ENCODE results near the gene GGA2.
A peak's percentile ranks its signal among the peaks of the same experiment; 100 is the strongest.

GGA2 gene

GRCh38 chr16:23521965-23522364 lies 11.7 kb upstream of the GGA2 start (continued):
- TF ChIP-seq, protein P1, sequence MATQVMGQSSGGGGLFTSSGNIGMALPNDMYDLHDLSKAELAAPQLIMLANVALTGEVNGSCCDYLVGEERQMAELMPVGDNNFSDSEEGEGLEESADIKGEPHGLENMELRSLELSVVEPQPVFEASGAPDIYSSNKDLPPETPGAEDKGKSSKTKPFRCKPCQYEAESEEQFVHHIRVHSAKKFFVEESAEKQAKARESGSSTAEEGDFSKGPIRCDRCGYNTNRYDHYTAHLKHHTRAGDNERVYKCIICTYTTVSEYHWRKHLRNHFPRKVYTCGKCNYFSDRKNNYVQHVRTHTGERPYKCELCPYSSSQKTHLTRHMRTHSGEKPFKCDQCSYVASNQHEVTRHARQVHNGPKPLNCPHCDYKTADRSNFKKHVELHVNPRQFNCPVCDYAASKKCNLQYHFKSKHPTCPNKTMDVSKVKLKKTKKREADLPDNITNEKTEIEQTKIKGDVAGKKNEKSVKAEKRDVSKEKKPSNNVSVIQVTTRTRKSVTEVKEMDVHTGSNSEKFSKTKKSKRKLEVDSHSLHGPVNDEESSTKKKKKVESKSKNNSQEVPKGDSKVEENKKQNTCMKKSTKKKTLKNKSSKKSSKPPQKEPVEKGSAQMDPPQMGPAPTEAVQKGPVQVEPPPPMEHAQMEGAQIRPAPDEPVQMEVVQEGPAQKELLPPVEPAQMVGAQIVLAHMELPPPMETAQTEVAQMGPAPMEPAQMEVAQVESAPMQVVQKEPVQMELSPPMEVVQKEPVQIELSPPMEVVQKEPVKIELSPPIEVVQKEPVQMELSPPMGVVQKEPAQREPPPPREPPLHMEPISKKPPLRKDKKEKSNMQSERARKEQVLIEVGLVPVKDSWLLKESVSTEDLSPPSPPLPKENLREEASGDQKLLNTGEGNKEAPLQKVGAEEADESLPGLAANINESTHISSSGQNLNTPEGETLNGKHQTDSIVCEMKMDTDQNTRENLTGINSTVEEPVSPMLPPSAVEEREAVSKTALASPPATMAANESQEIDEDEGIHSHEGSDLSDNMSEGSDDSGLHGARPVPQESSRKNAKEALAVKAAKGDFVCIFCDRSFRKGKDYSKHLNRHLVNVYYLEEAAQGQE (tag by site-specific recombination; IDR thresholded peaks at IDR 0.05), result no peak
- TF ChIP-seq, protein P2, sequence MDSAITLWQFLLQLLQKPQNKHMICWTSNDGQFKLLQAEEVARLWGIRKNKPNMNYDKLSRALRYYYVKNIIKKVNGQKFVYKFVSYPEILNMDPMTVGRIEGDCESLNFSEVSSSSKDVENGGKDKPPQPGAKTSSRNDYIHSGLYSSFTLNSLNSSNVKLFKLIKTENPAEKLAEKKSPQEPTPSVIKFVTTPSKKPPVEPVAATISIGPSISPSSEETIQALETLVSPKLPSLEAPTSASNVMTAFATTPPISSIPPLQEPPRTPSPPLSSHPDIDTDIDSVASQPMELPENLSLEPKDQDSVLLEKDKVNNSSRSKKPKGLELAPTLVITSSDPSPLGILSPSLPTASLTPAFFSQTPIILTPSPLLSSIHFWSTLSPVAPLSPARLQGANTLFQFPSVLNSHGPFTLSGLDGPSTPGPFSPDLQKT (IDR thresholded peaks at IDR 0.05; ENCODE audit: borderline replicate concordance, low read depth, low read length), result no peak
- TF ChIP-seq, protein P3, sequence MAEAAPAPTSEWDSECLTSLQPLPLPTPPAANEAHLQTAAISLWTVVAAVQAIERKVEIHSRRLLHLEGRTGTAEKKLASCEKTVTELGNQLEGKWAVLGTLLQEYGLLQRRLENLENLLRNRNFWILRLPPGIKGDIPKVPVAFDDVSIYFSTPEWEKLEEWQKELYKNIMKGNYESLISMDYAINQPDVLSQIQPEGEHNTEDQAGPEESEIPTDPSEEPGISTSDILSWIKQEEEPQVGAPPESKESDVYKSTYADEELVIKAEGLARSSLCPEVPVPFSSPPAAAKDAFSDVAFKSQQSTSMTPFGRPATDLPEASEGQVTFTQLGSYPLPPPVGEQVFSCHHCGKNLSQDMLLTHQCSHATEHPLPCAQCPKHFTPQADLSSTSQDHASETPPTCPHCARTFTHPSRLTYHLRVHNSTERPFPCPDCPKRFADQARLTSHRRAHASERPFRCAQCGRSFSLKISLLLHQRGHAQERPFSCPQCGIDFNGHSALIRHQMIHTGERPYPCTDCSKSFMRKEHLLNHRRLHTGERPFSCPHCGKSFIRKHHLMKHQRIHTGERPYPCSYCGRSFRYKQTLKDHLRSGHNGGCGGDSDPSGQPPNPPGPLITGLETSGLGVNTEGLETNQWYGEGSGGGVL (tag by site-specific recombination; IDR thresholded peaks at IDR 0.05), result no peak
- TF ChIP-seq ZNF785 (tag by site-specific recombination; IDR thresholded peaks at IDR 0.05), result no peak
- no peak for TF ChIP-seq OVOL3 (tag by site-specific recombination; IDR thresholded peaks at IDR 0.05)
- TF ChIP-seq ZNF394 (tag by site-specific recombination; IDR thresholded peaks at IDR 0.05; ENCODE audit: borderline replicate concordance), result no peak
- TF ChIP-seq ZNF704 (tag by site-specific recombination; IDR thresholded peaks at IDR 0.05), result no peak
- TF ChIP-seq, protein P4, sequence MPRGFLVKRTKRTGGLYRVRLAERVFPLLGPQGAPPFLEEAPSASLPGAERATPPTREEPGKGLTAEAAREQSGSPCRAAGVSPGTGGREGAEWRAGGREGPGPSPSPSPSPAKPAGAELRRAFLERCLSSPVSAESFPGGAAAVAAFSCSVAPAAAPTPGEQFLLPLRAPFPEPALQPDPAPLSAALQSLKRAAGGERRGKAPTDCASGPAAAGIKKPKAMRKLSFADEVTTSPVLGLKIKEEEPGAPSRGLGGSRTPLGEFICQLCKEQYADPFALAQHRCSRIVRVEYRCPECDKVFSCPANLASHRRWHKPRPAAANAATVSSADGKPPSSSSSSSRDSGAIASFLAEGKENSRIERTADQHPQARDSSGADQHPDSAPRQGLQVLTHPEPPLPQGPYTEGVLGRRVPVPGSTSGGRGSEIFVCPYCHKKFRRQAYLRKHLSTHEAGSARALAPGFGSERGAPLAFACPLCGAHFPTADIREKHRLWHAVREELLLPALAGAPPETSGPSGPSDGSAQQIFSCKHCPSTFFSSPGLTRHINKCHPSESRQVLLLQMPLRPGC (tag by site-specific recombination; IDR thresholded peaks at IDR 0.05), result no peak
- peak; percentile 18; the same call in 1 of the 2 replicates for TF ChIP-seq FEZF1 (tag by site-specific recombination; IDR thresholded peaks at IDR 0.05)
- no peak for TF ChIP-seq ZFHX2 (tag by site-specific recombination; conservative IDR thresholded peaks at IDR 0.05)

DNA sequence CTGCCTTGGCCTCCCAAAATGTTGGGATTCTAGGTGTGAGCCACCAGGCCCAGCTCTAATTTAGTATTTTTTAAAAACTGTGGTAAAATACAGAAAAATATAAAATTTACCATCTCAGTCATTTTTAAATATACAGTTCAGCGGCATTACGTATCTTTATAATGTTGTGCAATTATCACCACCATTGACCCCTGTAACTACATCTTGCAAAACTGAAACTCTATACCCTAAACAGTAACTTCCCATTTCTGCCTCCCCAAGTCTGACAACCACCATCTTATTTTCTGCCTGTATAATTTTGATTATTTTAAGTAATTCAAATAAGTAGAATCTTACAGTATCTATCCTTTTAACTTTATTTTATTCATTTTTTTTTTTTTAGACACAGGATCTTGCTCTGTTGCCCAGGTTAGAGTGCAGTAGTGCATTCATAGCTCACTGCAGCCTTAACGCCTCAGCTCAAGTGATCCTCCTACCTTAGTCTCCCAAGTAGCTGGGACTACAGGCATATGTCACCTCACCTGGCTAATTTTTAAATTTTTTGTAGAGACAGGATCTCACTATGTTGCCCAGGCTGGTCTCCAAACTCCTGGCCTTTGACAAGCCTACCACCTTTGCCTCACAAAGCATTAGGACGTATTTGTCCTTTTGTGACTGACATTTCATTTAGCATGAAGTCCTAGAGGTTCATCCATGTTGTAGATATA lies 10.9 kb upstream of the GGA2 start:
- Histone ChIP-seq H3K4me3 (ENCODE audit: low read depth, low read length) (no peak overlapping the region), H3K27ac (ENCODE audit: extremely low read depth, low read depth, low read length) (no peak overlapping the region), H3K36me3 (ENCODE audit: control insufficient read depth in 2 of 2, insufficient read depth in 1 of 2, low read length in 2 of 2) (peaks cover 0 to 51% of the 10 kb centered on the region in 2 experiments; a peak in 2 of 3 replicates), H3K9me3 (ENCODE audit: control insufficient read depth, insufficient read depth, low read depth, low read length) (no peaks in the 10 kb centered on the region), H3K4me1 (ENCODE audit: control insufficient read depth, insufficient read depth, low read length) (no peaks in the 10 kb centered on the region)
- no peak for TF ChIP-seq ZNF791 (tag by site-specific recombination; IDR thresholded peaks at IDR 0.05)
- peak; percentile 99 for TF ChIP-seq ZNF121 (tag by site-specific recombination; IDR thresholded peaks at IDR 0.05)
- POLR2A ChIA-PET, result interaction anchor here (0.7 kb wide), 1 partner anchor 32 kb away, joined by 3 read pairs; no protein-coding TSS in a partner anchor
- CTCF ChIA-PET, result no interaction called here

DNA sequence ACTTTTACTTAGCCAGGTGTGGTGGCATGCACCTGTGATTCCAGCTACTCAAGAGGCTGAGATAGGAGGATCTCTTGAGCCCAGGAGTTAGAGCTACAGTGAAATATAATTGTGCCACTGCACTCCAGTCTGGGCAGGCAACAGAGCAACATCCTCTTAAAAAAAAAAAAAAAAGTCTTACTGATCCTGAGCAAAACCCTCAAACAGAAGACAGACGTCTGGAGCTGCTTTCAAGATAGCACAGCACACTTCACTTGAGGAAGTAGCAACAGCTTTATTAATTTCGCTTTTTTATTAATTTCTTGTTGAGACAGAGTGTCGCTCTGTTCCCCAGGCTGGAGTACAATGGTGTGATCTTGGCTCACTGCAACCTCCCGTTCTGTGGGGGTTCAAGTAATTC lies 10.2 kb upstream of the GGA2 start:
- Histone ChIP-seq H3K4me3 (ENCODE audit: low read depth, low read length) (no peak overlapping the region), H3K9me3 (ENCODE audit: control insufficient read depth, insufficient read depth, low read depth, low read length) (no peaks in the 10 kb centered on the region), H3K27ac (ENCODE audit: extremely low read depth, low read depth, low read length) (no peak overlapping the region), H3K4me1 (ENCODE audit: control insufficient read depth, insufficient read depth, low read length) (no peaks in the 10 kb centered on the region), H3K36me3 (ENCODE audit: control insufficient read depth in 2 of 2, insufficient read depth in 1 of 2, low read length in 2 of 2) (peaks cover 0 to 51% of the 10 kb centered on the region in 2 experiments; a peak in 2 of 3 replicates)
- POLR2A ChIA-PET, result no interaction called here
- CTCF ChIA-PET, result no interaction called here
- TF ChIP-seq PRDM4 (tag by site-specific recombination; IDR thresholded peaks at IDR 0.05) (no peak), ZNF654 (tag by site-specific recombination; IDR thresholded peaks at IDR 0.05; ENCODE audit: low read depth) (no peak), HOXA7 (CRISPR knock-in tag; IDR thresholded peaks at IDR 0.05; ENCODE audit: borderline replicate concordance) (no peak), ZNF830 (tag by site-specific recombination; IDR thresholded peaks at IDR 0.05; ENCODE audit: low read depth) (no peak), ZNF600 (tag by site-specific recombination; IDR thresholded peaks at IDR 0.05) (no peak), SP2 (tag by site-specific recombination; IDR thresholded peaks at IDR 0.05) (no peak)

Measured in HEK293 (cell line).